DND-41 (cell line): Measurements from ENCODE around the gene AUTS2.

Experiments
- ATAC-seq: fragments of 200-7000 bp; cut with Tn5 transposase; 3 replicates; pipeline ENCODE4 v1.9.1; 2021; ENCODE audit warnings: low read depth; ENCODE audit not compliant: insufficient read depth
- DNase-seq: peaks from one replicate; pipeline ENCODE4 v3.0.0-alpha.2; 2020
- H2AFZ ChIP-seq: 2 replicates; pipeline ENCODE4 v1.6.0; 2012; ENCODE audit warnings: low read depth, low read length
- H3K27ac ChIP-seq: 2 replicates; pipeline ENCODE4 v1.5.1; 2012; ENCODE audit warnings: low read length, inconsistent platforms
- H3K27me3 ChIP-seq: fragments of 200-600 bp; sonication (generic); 2 replicates; pipeline ENCODE4 v1.6.0; 2012; ENCODE audit warnings: low read length, mild to moderate bottlenecking, inconsistent platforms; ENCODE audit not compliant: insufficient read depth, poor library complexity
- H3K36me3 ChIP-seq: 2 replicates; pipeline ENCODE4 v1.5.1; 2012; ENCODE audit warnings: low read length, inconsistent platforms; ENCODE audit not compliant: insufficient read depth
- H3K4me1 ChIP-seq: 2 replicates; pipeline ENCODE4 v1.5.1; 2012; ENCODE audit warnings: mild to moderate bottlenecking, low read length; ENCODE audit not compliant: insufficient read depth
- H3K4me2 ChIP-seq: 2 replicates; pipeline ENCODE4 v1.6.0; 2012; ENCODE audit warnings: mild to moderate bottlenecking, moderate library complexity, low read length, inconsistent platforms; ENCODE audit not compliant: insufficient read depth
- H3K4me3 ChIP-seq, 2 experiments: fragments of 200-600 bp in 1 of 2; shearing (Covaris generic) in 1 of 2; 2 replicates each; pipeline ENCODE4 v1.5.1; 2012 to 2016; ENCODE audit warnings: inconsistent platforms in 2 of 2, low read length in 2 of 2, mild to moderate bottlenecking in 2 of 2, low read depth in 1 of 2, moderate library complexity in 1 of 2
- H3K79me2 ChIP-seq: 2 replicates; pipeline ENCODE4 v1.6.0; 2012; ENCODE audit warnings: low read length, inconsistent platforms; ENCODE audit not compliant: insufficient read depth
- H3K9ac ChIP-seq: 2 replicates; pipeline ENCODE4 v1.6.0; 2012; ENCODE audit warnings: low read depth, mild to moderate bottlenecking, inconsistent platforms, low read length, moderate library complexity
- H3K9me3 ChIP-seq: 2 replicates; pipeline ENCODE4 v1.5.1; 2012; ENCODE audit warnings: low read length, moderate library complexity, mild to moderate bottlenecking, inconsistent platforms; ENCODE audit not compliant: insufficient read depth, severe bottlenecking
- H4K20me1 ChIP-seq: 2 replicates; pipeline ENCODE4 v1.6.0; 2012; ENCODE audit warnings: low read length; ENCODE audit not compliant: insufficient read depth
- EZH2 ChIP-seq: IDR thresholded peaks from 3 replicates; pipeline ENCODE4 v1.6.1; 2012; ENCODE audit warnings: borderline replicate concordance, low read depth, mild to moderate bottlenecking, moderate library complexity, low read length, inconsistent platforms; ENCODE audit not compliant: severe bottlenecking
- TF ChIP-seq, protein P1 (sequence below): IDR thresholded peaks from 2 replicates; pipeline ENCODE4 v1.5.1; 2012; ENCODE audit warnings: borderline replicate concordance, low read length, moderate library complexity, mild to moderate bottlenecking; ENCODE audit not compliant: poor library complexity, severe bottlenecking; ENCODE audit errors: extremely low read depth

The AUTS2 gene

GRCh38 chr7:70356085-70356786, 758.0 kb downstream of the AUTS2 start:
- Histone ChIP-seq H3K9me3 (no peaks in the 10 kb centered on the region), H2AFZ (no peak overlapping the region), H3K9ac (no peak overlapping the region), H4K20me1 (no peaks in the 10 kb centered on the region), H3K27me3 (no peaks in the 10 kb centered on the region), H3K4me3 (no peak overlapping the region), H3K4me1 (peaks cover 19% of the 10 kb centered on the region), H3K36me3 (no peaks in the 10 kb centered on the region), H3K4me2 (no peak overlapping the region), H3K79me2 (no peaks in the 10 kb centered on the region), H3K27ac (no peak overlapping the region)
- DNase-seq (no peak), ATAC-seq (no peak)
- TF ChIP-seq EZH2: no peak
- TF ChIP-seq, protein P1, sequence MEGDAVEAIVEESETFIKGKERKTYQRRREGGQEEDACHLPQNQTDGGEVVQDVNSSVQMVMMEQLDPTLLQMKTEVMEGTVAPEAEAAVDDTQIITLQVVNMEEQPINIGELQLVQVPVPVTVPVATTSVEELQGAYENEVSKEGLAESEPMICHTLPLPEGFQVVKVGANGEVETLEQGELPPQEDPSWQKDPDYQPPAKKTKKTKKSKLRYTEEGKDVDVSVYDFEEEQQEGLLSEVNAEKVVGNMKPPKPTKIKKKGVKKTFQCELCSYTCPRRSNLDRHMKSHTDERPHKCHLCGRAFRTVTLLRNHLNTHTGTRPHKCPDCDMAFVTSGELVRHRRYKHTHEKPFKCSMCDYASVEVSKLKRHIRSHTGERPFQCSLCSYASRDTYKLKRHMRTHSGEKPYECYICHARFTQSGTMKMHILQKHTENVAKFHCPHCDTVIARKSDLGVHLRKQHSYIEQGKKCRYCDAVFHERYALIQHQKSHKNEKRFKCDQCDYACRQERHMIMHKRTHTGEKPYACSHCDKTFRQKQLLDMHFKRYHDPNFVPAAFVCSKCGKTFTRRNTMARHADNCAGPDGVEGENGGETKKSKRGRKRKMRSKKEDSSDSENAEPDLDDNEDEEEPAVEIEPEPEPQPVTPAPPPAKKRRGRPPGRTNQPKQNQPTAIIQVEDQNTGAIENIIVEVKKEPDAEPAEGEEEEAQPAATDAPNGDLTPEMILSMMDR: no peak

- no peaks in the 10 kb centered on the region for H3K9me3 ChIP-seq
- H3K27ac ChIP-seq: no peak overlapping the region
- H3K4me1 ChIP-seq: peaks cover 25% of the 10 kb centered on the region
- ATAC-seq (no peak), DNase-seq (no peak)
- H3K4me3 ChIP-seq: no peak overlapping the region
- no peaks in the 10 kb centered on the region for H3K27me3 ChIP-seq
- H4K20me1 ChIP-seq: no peaks in the 10 kb centered on the region
- no peak overlapping the region for H2AFZ ChIP-seq
- H3K79me2 ChIP-seq: no peaks in the 10 kb centered on the region
- no peak overlapping the region for H3K4me2 ChIP-seq
- TF ChIP-seq, protein P1: no peak
- TF ChIP-seq EZH2: no peak
- H3K9ac ChIP-seq: no peak overlapping the region
- H3K36me3 ChIP-seq: no peaks in the 10 kb centered on the region
Measured at GRCh38 chr7:70356787-70357328, 758.6 kb downstream of the AUTS2 start.

DNA sequence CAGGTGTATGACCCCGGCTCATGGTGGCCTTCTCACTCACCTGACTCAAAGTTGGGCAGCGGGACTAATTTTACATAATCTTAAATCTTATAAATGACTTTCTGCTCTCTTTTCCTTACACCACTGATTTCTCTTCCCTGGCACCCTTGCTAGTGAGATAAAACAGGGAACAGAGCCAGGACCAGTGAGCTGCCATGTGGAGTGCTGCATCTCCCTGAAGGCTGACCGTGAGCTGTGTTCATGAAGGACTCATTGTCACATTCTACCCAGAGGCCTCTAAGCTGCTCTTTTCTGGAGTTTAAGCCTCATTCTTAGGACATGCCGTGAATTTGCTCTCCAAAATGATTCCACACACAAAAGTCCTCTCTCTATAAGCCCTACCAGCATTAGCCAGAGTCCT, 762.3 kb downstream of the AUTS2 start:
- Histone ChIP-seq H4K20me1 (no peaks in the 10 kb centered on the region), H3K4me3 (no peak overlapping the region), H3K4me1 (peaks cover 24% of the 10 kb centered on the region), H3K27me3 (no peaks in the 10 kb centered on the region), H3K9me3 (no peaks in the 10 kb centered on the region), H3K9ac (no peak overlapping the region), H3K79me2 (no peaks in the 10 kb centered on the region), H3K27ac (no peak overlapping the region), H3K36me3 (no peaks in the 10 kb centered on the region), H2AFZ (no peak overlapping the region), H3K4me2 (no peak overlapping the region)
- ATAC-seq: no peak
- TF ChIP-seq, protein P1: no peak
- no peak for TF ChIP-seq EZH2
- no peak for DNase-seq
